ENCODE data around the gene NOL4L.
A peak's percentile ranks its signal among the peaks of the same experiment; 100 is the strongest.

Gene NOL4L

GRCh38 chr20:32539817-32540675, 45.1 kb downstream of the NOL4L start:
- peak; percentile 84 for DNase-seq (ENCODE audit: low spot score)

- no peak for DNase-seq (ENCODE audit: low spot score)
Observed at GRCh38 chr20:32539026-32539816, 45.9 kb downstream of the NOL4L start.

GRCh38 chr20:32538526-32538939, 46.6 kb downstream of the NOL4L start:
- peak; percentile 37 for DNase-seq (ENCODE audit: low spot score)

GRCh38 chr20:32537657-32538525, 47.2 kb downstream of the NOL4L start:
- DNase-seq (ENCODE audit: low spot score), result no peak

- DNase-seq (ENCODE audit: low spot score), result peak; percentile 75
Observed at GRCh38 chr20:32536851-32537656, 48.1 kb downstream of the NOL4L start.

- peak; percentile 88 for DNase-seq (ENCODE audit: low spot score)
Observed at GRCh38 chr20:32535953-32536823, 48.9 kb downstream of the NOL4L start.

- DNase-seq (ENCODE audit: low spot score), result peak; percentile 29
Observed at GRCh38 chr20:32535316-32535952, 49.7 kb downstream of the NOL4L start.

- DNase-seq (ENCODE audit: low spot score), result peak; percentile 75
Observed at GRCh38 chr20:32534661-32535240, 50.4 kb downstream of the NOL4L start.

- no peak for DNase-seq (ENCODE audit: low spot score)
Observed at GRCh38 chr20:32533732-32534131, 51.4 kb downstream of the NOL4L start.

- DNase-seq (ENCODE audit: low spot score), result no peak
Observed at GRCh38 chr20:32532246-32532645, 52.9 kb downstream of the NOL4L start.

- no peak for DNase-seq (ENCODE audit: low spot score)
Observed at GRCh38 chr20:32528905-32529670, 56.0 kb downstream of the NOL4L start.

- DNase-seq (ENCODE audit: low spot score), result no peak
Observed at GRCh38 chr20:32528171-32528891, 56.8 kb downstream of the NOL4L start.

- no peak for DNase-seq (ENCODE audit: low spot score)
Observed at GRCh38 chr20:32527447-32528055, 57.6 kb downstream of the NOL4L start.

GRCh38 chr20:32527052-32527446, 58.1 kb downstream of the NOL4L start:
- no peak for DNase-seq (ENCODE audit: low spot score)

- no peak for DNase-seq (ENCODE audit: low spot score)
Observed at GRCh38 chr20:32526541-32526940, 58.6 kb downstream of the NOL4L start.

GRCh38 chr20:32526125-32526524, 59.0 kb downstream of the NOL4L start:
- DNase-seq (ENCODE audit: low spot score), result no peak

GRCh38 chr20:32524829-32525501, 60.2 kb downstream of the NOL4L start:
- no peak for DNase-seq (ENCODE audit: low spot score)
